GM21825 (cell line): ENCODE results near the gene ATP7B.
"Not testable (repeated sequence)": the region's sequence is repeated elsewhere in the genome, so short reads cannot be mapped to it uniquely, and the experiment has no call there.

Experiments used
- ATAC-seq: cut with Tn5 transposase; IDR thresholded peaks from one replicate; pipeline ENCODE4 v1.9.1; 2021; ENCODE audit warnings: mild to moderate bottlenecking, moderate library complexity; ENCODE audit not compliant: unreplicated experiment

The ATP7B gene

GRCh38 chr13:51924756-51925544 is 86.3 kb downstream of the ATP7B start:
- no peak for ATAC-seq

- ATAC-seq, result no peak
These were observed 87.2 kb downstream of the ATP7B start for GRCh38 chr13:51923983-51924539.

- ATAC-seq, result no peak
These were observed 88.3 kb downstream of the ATP7B start for GRCh38 chr13:51922771-51923480.

GRCh38 chr13:51921790-51922740 is 89.2 kb downstream of the ATP7B start:
- no peak for ATAC-seq

- no peak for ATAC-seq
These were observed 90.5 kb downstream of the ATP7B start for GRCh38 chr13:51920786-51921185.

GRCh38 chr13:51920267-51920666 is 91.0 kb downstream of the ATP7B start:
- no peak for ATAC-seq

- ATAC-seq, result no peak
These were observed 91.7 kb downstream of the ATP7B start for GRCh38 chr13:51919531-51919930.

GRCh38 chr13:51916962-51917361 is 94.3 kb downstream of the ATP7B start:
- ATAC-seq, result no peak

- ATAC-seq, result no peak
These were observed 95.0 kb downstream of the ATP7B start for GRCh38 chr13:51916051-51916818.

GRCh38 chr13:51914137-51914493 is 97.1 kb downstream of the ATP7B start:
- no peak for ATAC-seq

GRCh38 chr13:51913421-51914136 is 97.7 kb downstream of the ATP7B start:
- ATAC-seq, result no peak

- no peak for ATAC-seq
These were observed 98.6 kb downstream of the ATP7B start for GRCh38 chr13:51912511-51913225.

- no peak for ATAC-seq
These were observed 99.2 kb downstream of the ATP7B start for GRCh38 chr13:51912091-51912490.

- ATAC-seq, result no peak
These were observed 100.7 kb downstream of the ATP7B start for GRCh38 chr13:51910508-51910907.

GRCh38 chr13:51909265-51909664 is 102.0 kb downstream of the ATP7B start:
- not testable (repeated sequence) for ATAC-seq

GRCh38 chr13:51907040-51907732 is 104.1 kb downstream of the ATP7B start:
- no peak for ATAC-seq

GRCh38 chr13:51906581-51906980 is 104.7 kb downstream of the ATP7B start:
- ATAC-seq, result no peak

- ATAC-seq, result no peak
These were observed 105.5 kb downstream of the ATP7B start for GRCh38 chr13:51905787-51906186.
